ENCODE data around the gene SUCLG2.

The SUCLG2 gene

GRCh38 chr3:67641451-67641850 lies 13.0 kb downstream of the SUCLG2 start:
- H3K27ac Mint-ChIP-seq: no peak overlapping the region
- H3K4me3 Mint-ChIP-seq: no peak overlapping the region
- H3K27me3 Mint-ChIP-seq (ENCODE audit: low read depth): no peaks in the 10 kb centered on the region
- peaks cover 8% of the 10 kb centered on the region for H3K4me1 Mint-ChIP-seq (ENCODE audit: low read depth)
- no peaks in the 10 kb centered on the region for H3K9me3 Mint-ChIP-seq
- peaks cover 16% of the 10 kb centered on the region for H3K36me3 Mint-ChIP-seq (ENCODE audit: low read depth)

DNA sequence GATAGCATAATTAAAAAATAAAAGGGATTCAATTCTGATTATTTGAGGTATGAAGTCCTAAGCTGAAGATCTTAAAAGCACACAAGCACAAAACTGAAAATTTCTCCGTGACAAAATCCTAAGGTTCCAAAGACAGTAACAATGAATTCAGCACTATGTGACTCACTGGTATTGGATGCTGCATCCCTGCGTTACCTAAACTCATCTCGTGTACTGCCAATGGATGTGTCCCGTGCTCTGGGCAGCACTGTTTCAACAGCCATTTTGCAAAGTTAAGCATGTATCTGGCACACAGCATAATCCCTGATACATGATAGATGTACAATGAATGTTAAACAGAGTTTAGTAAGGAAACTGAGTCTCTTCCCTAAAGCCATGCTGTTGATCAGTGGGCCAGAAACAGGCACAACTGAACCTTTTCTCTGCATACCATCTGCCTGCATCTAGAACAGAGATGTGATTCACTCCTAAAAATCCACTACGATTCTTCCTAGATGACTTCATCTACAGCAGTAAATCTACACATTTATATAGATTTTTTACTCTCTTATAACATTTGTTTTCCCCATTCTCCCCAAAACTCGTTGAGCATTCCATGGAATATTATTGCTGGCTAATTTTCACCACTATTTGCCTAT lies 14.3 kb downstream of the SUCLG2 start:
- no peak overlapping the region for H3K27ac Mint-ChIP-seq
- no peak overlapping the region for H3K4me3 Mint-ChIP-seq
- no peaks in the 10 kb centered on the region for H3K9me3 Mint-ChIP-seq
- H3K4me1 Mint-ChIP-seq (ENCODE audit: low read depth): peaks cover 13% of the 10 kb centered on the region
- H3K27me3 Mint-ChIP-seq (ENCODE audit: low read depth): no peaks in the 10 kb centered on the region
- H3K36me3 Mint-ChIP-seq (ENCODE audit: low read depth): peaks cover 21% of the 10 kb centered on the region

- Mint-ChIP-seq H3K27me3 (ENCODE audit: low read depth) (no peaks in the 10 kb centered on the region), H3K27ac (no peak overlapping the region), H3K4me1 (ENCODE audit: low read depth) (peaks cover 15% of the 10 kb centered on the region), H3K4me3 (no peak overlapping the region), H3K36me3 (ENCODE audit: low read depth) (peaks cover 18% of the 10 kb centered on the region), H3K9me3 (no peaks in the 10 kb centered on the region)
Measured at GRCh38 chr3:67637255-67637900, 17.0 kb downstream of the SUCLG2 start.

DNA sequence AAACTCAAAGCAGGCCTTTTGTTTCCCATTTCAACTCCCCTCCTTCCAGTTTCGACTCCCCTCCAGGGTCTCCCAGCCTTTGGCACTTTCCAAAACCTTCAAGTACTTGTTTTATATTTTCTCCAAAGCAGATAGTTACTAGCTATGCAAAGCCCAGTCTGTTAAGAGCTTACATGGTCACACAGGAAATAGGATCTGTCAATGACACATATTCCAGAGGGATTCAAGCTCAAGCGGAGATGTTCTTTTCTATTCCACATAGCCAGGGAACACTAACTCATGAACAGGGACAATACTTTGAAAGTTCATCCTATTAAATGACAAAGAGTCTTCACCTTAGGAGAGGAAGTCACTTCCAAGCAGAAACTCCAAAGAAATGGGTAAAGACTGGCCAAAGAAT lies 18.6 kb downstream of the SUCLG2 start:
- peaks cover 19% of the 10 kb centered on the region for H3K36me3 Mint-ChIP-seq (ENCODE audit: low read depth)
- H3K4me1 Mint-ChIP-seq (ENCODE audit: low read depth): peaks cover 15% of the 10 kb centered on the region
- H3K27ac Mint-ChIP-seq: no peak overlapping the region
- H3K9me3 Mint-ChIP-seq: no peaks in the 10 kb centered on the region
- H3K4me3 Mint-ChIP-seq: no peak overlapping the region
- H3K27me3 Mint-ChIP-seq (ENCODE audit: low read depth): no peaks in the 10 kb centered on the region

- Mint-ChIP-seq H3K36me3 (ENCODE audit: low read depth) (peaks cover 18% of the 10 kb centered on the region), H3K27me3 (ENCODE audit: low read depth) (no peaks in the 10 kb centered on the region), H3K4me3 (no peak overlapping the region), H3K9me3 (no peaks in the 10 kb centered on the region), H3K4me1 (ENCODE audit: low read depth) (peaks cover 16% of the 10 kb centered on the region), H3K27ac (no peak overlapping the region)
Measured at GRCh38 chr3:67635257-67635656, 19.2 kb downstream of the SUCLG2 start.

DNA sequence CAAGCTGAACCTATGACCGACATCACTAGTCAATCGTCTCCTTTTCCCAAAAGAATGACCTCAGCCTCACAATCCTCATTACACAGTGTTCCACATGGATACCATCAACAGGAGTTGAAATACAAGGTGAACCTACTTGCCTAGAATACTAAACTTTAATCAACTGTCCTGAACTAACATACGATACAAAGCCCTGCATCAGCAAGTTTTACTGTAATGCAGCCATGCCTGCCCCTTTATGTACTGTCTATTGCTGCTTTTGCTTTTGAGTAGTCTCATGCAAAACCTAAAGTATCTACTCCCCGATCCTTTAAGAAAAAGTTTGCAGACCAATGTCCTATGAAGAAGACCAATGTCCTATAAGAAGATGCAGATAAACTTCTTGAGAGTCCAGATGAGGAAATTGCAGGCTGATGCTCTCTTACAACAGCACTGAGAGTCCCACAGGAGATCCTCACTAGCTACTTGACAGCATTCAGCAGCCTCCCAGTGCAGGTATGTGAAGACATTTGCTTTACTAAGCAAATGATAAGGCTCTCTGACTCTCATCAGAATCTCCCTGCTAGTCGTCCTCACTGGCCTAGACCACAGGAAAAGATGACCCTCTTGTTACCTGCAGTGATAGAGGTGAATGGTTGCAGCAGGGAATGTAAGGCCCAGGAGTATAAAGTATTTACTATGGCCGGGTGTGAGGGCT lies 23.6 kb downstream of the SUCLG2 start:
- Mint-ChIP-seq H3K4me3 (no peak overlapping the region), H3K36me3 (ENCODE audit: low read depth) (peaks cover 19% of the 10 kb centered on the region), H3K27ac (no peak overlapping the region), H3K27me3 (ENCODE audit: low read depth) (no peaks in the 10 kb centered on the region), H3K4me1 (ENCODE audit: low read depth) (peaks cover 14% of the 10 kb centered on the region), H3K9me3 (no peaks in the 10 kb centered on the region)

GRCh38 chr3:67624687-67625086 lies 29.7 kb downstream of the SUCLG2 start:
- no peaks in the 10 kb centered on the region for H3K27me3 Mint-ChIP-seq (ENCODE audit: low read depth)
- peaks cover 9% of the 10 kb centered on the region for H3K4me1 Mint-ChIP-seq (ENCODE audit: low read depth)
- H3K27ac Mint-ChIP-seq: no peak overlapping the region
- peaks cover 38% of the 10 kb centered on the region for H3K36me3 Mint-ChIP-seq (ENCODE audit: low read depth)
- H3K4me3 Mint-ChIP-seq: no peak overlapping the region
- no peaks in the 10 kb centered on the region for H3K9me3 Mint-ChIP-seq

GRCh38 chr3:67624078-67624477 lies 30.3 kb downstream of the SUCLG2 start:
- no peak overlapping the region for H3K4me3 Mint-ChIP-seq
- peaks cover 9% of the 10 kb centered on the region for H3K4me1 Mint-ChIP-seq (ENCODE audit: low read depth)
- H3K36me3 Mint-ChIP-seq (ENCODE audit: low read depth): peaks cover 42% of the 10 kb centered on the region
- H3K27ac Mint-ChIP-seq: no peak overlapping the region
- H3K27me3 Mint-ChIP-seq (ENCODE audit: low read depth): no peaks in the 10 kb centered on the region
- H3K9me3 Mint-ChIP-seq: no peaks in the 10 kb centered on the region

- Mint-ChIP-seq H3K27ac (no peak overlapping the region), H3K4me1 (ENCODE audit: low read depth) (peaks cover 9% of the 10 kb centered on the region), H3K4me3 (no peak overlapping the region), H3K36me3 (ENCODE audit: low read depth) (peaks cover 43% of the 10 kb centered on the region), H3K9me3 (no peaks in the 10 kb centered on the region), H3K27me3 (ENCODE audit: low read depth) (no peaks in the 10 kb centered on the region)
Measured at GRCh38 chr3:67622652-67623051, 31.8 kb downstream of the SUCLG2 start.

DNA sequence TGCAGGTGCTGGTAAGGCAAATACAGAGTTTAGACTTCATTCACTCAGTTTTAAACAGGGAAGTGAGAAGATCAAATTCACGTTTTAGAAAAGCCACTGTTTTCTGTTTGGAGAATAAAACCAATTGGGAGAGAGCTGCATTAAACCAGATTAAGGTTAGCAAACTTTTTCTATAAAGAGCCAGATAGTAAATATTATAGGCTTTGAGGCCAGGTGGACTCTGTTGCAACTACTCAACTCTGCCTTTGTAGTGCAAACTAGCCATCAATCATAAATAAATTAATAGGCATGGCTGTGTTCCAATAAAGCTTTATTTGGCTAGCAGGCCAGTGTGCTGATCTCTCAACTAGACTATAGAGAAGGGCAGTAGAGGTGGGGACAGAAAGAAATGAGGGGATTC lies 33.5 kb downstream of the SUCLG2 start:
- no peak overlapping the region for H3K4me3 Mint-ChIP-seq
- H3K9me3 Mint-ChIP-seq: no peaks in the 10 kb centered on the region
- H3K27ac Mint-ChIP-seq: no peak overlapping the region
- H3K27me3 Mint-ChIP-seq (ENCODE audit: low read depth): no peaks in the 10 kb centered on the region
- H3K4me1 Mint-ChIP-seq (ENCODE audit: low read depth): peaks cover 8% of the 10 kb centered on the region
- H3K36me3 Mint-ChIP-seq (ENCODE audit: low read depth): peaks cover 52% of the 10 kb centered on the region

DNA sequence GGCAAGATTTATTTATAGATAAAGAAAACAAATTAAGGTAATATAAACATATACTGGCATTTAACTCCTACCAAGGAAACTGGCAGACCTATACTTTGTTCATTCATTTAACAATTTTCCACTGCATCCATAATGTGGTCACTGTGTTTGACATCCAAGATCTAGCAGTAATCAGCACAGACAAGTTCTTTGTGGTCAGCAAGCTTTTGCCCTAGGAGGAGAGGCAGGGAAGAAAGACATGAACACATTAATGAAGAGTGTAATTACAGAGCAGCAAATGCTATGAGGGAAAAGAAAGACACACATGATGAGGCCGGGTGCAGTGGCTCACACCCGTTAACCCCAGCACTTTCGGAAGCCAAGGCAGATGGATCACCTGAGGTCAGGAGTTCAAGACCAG lies 34.4 kb downstream of the SUCLG2 start:
- Mint-ChIP-seq H3K4me1 (ENCODE audit: low read depth) (peaks cover 8% of the 10 kb centered on the region), H3K36me3 (ENCODE audit: low read depth) (peaks cover 56% of the 10 kb centered on the region), H3K27ac (no peak overlapping the region), H3K4me3 (no peak overlapping the region), H3K27me3 (ENCODE audit: low read depth) (no peaks in the 10 kb centered on the region), H3K9me3 (no peaks in the 10 kb centered on the region)

DNA sequence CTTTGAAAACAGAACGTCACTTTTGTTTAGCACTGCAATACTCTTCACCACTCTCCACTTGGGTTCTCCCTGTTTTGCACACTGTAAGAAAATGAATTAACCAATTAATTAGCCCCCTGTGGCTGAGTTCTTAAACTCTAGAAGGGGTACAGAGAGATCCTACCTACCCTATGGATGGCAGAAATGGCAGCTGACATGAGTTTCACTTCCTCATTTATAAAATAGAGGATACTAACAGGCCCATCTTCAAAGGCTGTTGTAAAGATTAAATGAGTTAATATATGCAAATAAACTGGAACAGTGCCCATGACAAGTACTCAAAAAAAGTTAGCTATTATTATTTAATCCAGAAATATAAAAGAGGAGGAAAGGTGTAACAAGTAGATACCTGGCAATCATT lies 36.9 kb downstream of the SUCLG2 start:
- Mint-ChIP-seq H3K9me3 (peaks cover 4% of the 10 kb centered on the region), H3K27me3 (ENCODE audit: low read depth) (no peaks in the 10 kb centered on the region), H3K4me1 (ENCODE audit: low read depth) (peaks cover 7% of the 10 kb centered on the region), H3K36me3 (ENCODE audit: low read depth) (peaks cover 50% of the 10 kb centered on the region), H3K27ac (no peak overlapping the region), H3K4me3 (no peak overlapping the region)

DNA sequence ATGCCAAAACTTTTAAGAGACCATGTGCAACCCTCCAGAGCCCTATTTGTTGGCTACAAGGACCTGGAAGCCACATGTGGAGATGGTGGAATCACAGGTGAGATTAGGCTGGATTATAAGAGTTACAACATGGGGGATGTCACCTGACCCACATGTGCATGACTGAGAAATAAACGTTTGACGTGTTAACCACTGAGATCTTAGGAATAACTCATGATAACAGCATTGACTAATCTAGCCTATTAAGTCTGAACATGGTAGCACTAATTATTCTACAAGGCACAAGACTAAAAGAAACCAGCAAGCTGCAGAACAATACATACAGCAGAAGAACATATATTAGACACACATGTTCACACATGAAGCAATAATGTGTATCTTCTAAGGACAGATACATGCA lies 38.4 kb downstream of the SUCLG2 start:
- Mint-ChIP-seq H3K36me3 (ENCODE audit: low read depth) (peaks cover 46% of the 10 kb centered on the region), H3K27ac (no peak overlapping the region), H3K4me1 (ENCODE audit: low read depth) (peaks cover 7% of the 10 kb centered on the region), H3K27me3 (ENCODE audit: low read depth) (no peaks in the 10 kb centered on the region), H3K4me3 (no peak overlapping the region), H3K9me3 (peaks cover 4% of the 10 kb centered on the region)

GRCh38 chr3:67614195-67614594 lies 40.2 kb downstream of the SUCLG2 start:
- no peaks in the 10 kb centered on the region for H3K27me3 Mint-ChIP-seq (ENCODE audit: low read depth)
- no peak overlapping the region for H3K4me3 Mint-ChIP-seq
- peaks cover 53% of the 10 kb centered on the region for H3K36me3 Mint-ChIP-seq (ENCODE audit: low read depth)
- peaks cover 14% of the 10 kb centered on the region for H3K4me1 Mint-ChIP-seq (ENCODE audit: low read depth)
- peaks cover 4% of the 10 kb centered on the region for H3K9me3 Mint-ChIP-seq
- no peak overlapping the region for H3K27ac Mint-ChIP-seq

GRCh38 chr3:67610458-67610857 lies 44.0 kb downstream of the SUCLG2 start:
- Mint-ChIP-seq H3K4me1 (ENCODE audit: low read depth) (peaks cover 12% of the 10 kb centered on the region), H3K27ac (no peak overlapping the region), H3K27me3 (ENCODE audit: low read depth) (no peaks in the 10 kb centered on the region), H3K9me3 (peaks cover 4% of the 10 kb centered on the region), H3K36me3 (ENCODE audit: low read depth) (peaks cover 53% of the 10 kb centered on the region), H3K4me3 (no peak overlapping the region)
